Thoracic aorta (tissue), 2 donors: ENCODE data around the gene SRP54. TPM values are rescaled to one million over a fixed set of nuclear protein-coding genes. Genes with fewer than 3 reads are reported as not detected.

ENCODE experiments used
- ATAC-seq: fragments of 150-250 bp; one replicate; pipeline ENCODE4 v1.8.0; 2017; ENCODE audit warnings: low read depth; ENCODE audit not compliant: insufficient number of reproducible peaks, low FRiP score
- DNase-seq: peaks from one replicate; pipeline ENCODE4 v3.0.0-alpha.2; 2020; ENCODE audit warnings: low spot score
- H3K27ac ChIP-seq, 2 donors: fragments of 200-600 bp; sonication (generic); 1 replicate in 1 of 2; 2 replicates in 1 of 2; pipeline ENCODE4 v1.5.1; 2016; ENCODE audit warnings: mild to moderate bottlenecking in 2 of 2, moderate library complexity in 2 of 2
- H3K27me3 ChIP-seq: fragments of 200-600 bp; sonication (generic); replicated peaks from 2 replicates; pipeline ENCODE4 v1.6.0; 2016; ENCODE audit warnings: mild to moderate bottlenecking; ENCODE audit not compliant: insufficient read depth
- H3K36me3 ChIP-seq: fragments of 200-600 bp; sonication (generic); one replicate; pipeline ENCODE4 v1.5.1; 2016
- H3K4me1 ChIP-seq, 2 donors: fragments of 200-600 bp; sonication (generic); 1 replicate in 1 of 2; 2 replicates in 1 of 2; pipeline versions ENCODE4 v1.5.1 to v1.6.0; 2016; ENCODE audit warnings: low read depth in 2 of 2, mild to moderate bottlenecking in 1 of 2; ENCODE audit not compliant: control insufficient read depth in 1 of 2
- H3K4me3 ChIP-seq: fragments of 200-600 bp; sonication (generic); 2 replicates; pipeline ENCODE4 v1.5.1; 2016; ENCODE audit warnings: mild to moderate bottlenecking
- H3K9me3 ChIP-seq: fragments of 200-600 bp; sonication (generic); 2 replicates; pipeline ENCODE4 v1.5.1; 2016
- CTCF ChIP-seq: fragments of 200-600 bp; sonication (generic); IDR thresholded peaks from one replicate; pipeline ENCODE4 v1.5.1; 2019; ENCODE audit warnings: antibody characterized with exemption
- total RNA-seq, 2 donors: library from RNA; depleted of rRNA; stranded (reverse); fragments of >200 nt; gene quantifications; one replicate each; pipeline versions ENCODE4 v1.1.0 to v1.2.3, GENCODE V29; 2016

The SRP54 gene
- total RNA-seq, 2 donors from 2014 or later: 57.1 to 87.2 TPM

DNA sequence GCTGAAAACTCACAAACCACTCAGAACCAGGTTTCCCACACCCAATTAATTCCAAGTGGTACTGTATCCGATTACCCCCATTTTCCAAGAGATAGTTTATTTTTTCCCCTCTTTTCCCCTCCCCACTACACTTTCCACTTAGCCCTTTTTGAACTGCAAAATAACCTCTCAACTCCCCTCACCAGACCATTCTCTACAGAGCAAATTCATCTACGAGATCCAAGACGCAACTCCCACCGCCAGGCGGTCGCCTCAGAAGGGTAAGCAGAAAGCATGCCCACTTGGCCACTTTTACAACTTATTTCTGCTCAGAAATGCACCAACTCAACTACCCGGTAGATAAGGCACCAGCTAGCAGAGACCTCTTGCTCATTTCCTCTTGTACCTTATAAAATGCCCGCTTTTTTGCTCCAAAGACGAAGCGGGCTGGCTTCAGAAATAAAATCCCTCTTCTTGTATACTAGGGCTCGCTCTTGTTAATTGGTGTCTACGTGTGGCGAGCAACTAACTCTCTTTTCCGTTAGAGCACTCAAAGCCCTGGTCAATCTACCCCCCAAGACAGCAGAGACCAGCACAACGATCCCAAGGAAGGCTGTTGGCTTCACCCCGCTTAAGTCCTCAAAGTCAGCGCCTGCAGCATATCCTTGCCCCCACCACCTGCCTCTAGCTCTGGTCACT lies 910 bp upstream of the SRP54 start:
- ATAC-seq: peak; percentile 5
- H3K27me3 ChIP-seq: no peaks in the 10 kb centered on the region
- peak; percentile 30 for TF ChIP-seq CTCF

DNA sequence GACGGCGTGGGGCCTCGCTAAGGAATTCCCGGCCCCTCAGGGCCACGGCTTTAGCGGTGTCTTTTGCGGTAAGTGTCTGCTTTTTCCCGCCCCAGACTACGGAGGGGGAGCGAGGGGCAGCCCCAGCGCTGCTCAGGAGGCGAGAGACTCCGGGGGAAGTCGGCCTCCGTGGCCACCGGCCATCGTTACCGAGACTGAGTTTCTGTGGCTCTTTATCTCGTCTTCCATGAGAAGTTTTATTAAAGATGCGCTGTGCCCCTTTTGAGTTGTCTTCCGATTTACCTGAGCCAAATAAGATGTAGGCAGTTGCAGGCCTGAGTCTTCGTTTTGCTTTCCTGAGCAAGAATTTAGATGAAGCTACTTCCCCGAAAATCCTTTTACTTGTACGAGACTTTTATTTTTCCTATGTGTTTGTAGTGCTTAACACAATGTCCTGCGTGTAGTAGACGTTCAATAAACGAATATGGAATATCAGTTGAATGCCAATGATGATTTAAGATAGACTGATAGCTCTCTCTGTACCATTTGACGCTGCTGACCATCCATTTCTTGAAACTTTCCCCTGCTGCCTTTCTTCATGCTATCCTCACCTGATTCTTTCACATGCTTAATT lies 462 bp downstream of the SRP54 start:
- ATAC-seq: peak; percentile 11
- H3K4me3 ChIP-seq: peak overlapping the region; percentile 92
- H3K27ac ChIP-seq: peak overlapping the region; percentile 97 to 99
- no peak for DNase-seq
- peaks cover 22 to 41% of the 10 kb centered on the region in 2 donors for H3K4me1 ChIP-seq
- H3K9me3 ChIP-seq: no peaks in the 10 kb centered on the region
- H3K36me3 ChIP-seq: no peaks in the 10 kb centered on the region
- no peaks in the 10 kb centered on the region for H3K27me3 ChIP-seq
- TF ChIP-seq CTCF: no peak

More for the DNA sequence above, 910 bp upstream of the SRP54 start:
- no peaks in the 10 kb centered on the region for H3K36me3 ChIP-seq
- no peak for DNase-seq
- H3K9me3 ChIP-seq: no peaks in the 10 kb centered on the region
- peak overlapping the region; percentile 92 for H3K4me3 ChIP-seq
- H3K27ac ChIP-seq: peak overlapping the region; percentile 97 to 99
- peaks cover 22 to 41% of the 10 kb centered on the region in 2 donors for H3K4me1 ChIP-seq

- Histone ChIP-seq H3K27ac (peak overlapping the region; percentile 7 to 97), H3K36me3 (no peaks in the 10 kb centered on the region), H3K4me1 (peaks cover 22 to 41% of the 10 kb centered on the region in 2 donors), H3K27me3 (no peaks in the 10 kb centered on the region), H3K9me3 (no peaks in the 10 kb centered on the region), H3K4me3 (peak overlapping the region; percentile 92)
- no peak for ATAC-seq
- TF ChIP-seq CTCF: no peak
- no peak for DNase-seq
Observed at GRCh38 chr14:34983786-34984185, 994 bp downstream of the SRP54 start.

DNA sequence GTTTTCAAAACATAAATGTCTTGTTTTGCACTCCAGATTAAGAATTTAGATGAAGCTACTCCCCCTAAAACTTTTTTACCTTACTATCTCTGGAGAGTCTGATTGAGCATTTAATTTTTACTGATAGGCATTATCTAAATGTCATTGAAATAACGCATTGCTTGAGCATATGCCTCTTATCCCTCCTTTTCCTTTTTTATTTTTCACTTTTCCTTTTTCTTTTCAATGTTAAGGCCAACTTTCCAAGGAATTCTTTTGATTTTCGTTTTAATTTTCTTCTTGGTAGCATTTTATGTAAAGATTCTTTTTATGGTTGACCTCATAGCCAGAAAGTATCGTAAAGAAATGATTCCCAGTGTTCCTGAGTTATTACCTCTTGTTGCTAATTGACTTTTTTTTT lies 2.9 kb downstream of the SRP54 start:
- H3K9me3 ChIP-seq: no peaks in the 10 kb centered on the region
- peaks cover 22 to 35% of the 10 kb centered on the region in 2 donors for H3K4me1 ChIP-seq
- TF ChIP-seq CTCF: no peak
- H3K36me3 ChIP-seq: no peaks in the 10 kb centered on the region
- ATAC-seq (no peak), DNase-seq (no peak)
- H3K27me3 ChIP-seq: no peaks in the 10 kb centered on the region
- H3K27ac ChIP-seq: no peak overlapping the region
- H3K4me3 ChIP-seq: no peak overlapping the region

- DNase-seq (no peak), ATAC-seq (no peak)
- H3K27me3 ChIP-seq: no peaks in the 10 kb centered on the region
- H3K27ac ChIP-seq: no peak overlapping the region
- peaks cover 22 to 30% of the 10 kb centered on the region in 2 donors for H3K4me1 ChIP-seq
- H3K4me3 ChIP-seq: no peak overlapping the region
- no peak for TF ChIP-seq CTCF
- H3K9me3 ChIP-seq: no peaks in the 10 kb centered on the region
- H3K36me3 ChIP-seq: no peaks in the 10 kb centered on the region
Observed at GRCh38 chr14:34987180-34987579, 4.4 kb downstream of the SRP54 start.
